Kidney epithelial cell (primary cell): ENCODE data around the gene CFAP100. TPM values are rescaled to one million over a fixed set of nuclear protein-coding genes. Genes with fewer than 3 reads are reported as not detected.
A peak's percentile ranks its signal among the peaks of the same experiment; 100 is the strongest.

Experiments
- DNase-seq: peaks from one replicate; pipeline ENCODE4 v3.0.0-alpha.2; 2010; ENCODE audit warnings: low read depth
- H3K27me3 ChIP-seq: 2 replicates; pipeline ENCODE4 v1.6.0; 2011; ENCODE audit warnings: low read length; ENCODE audit not compliant: control insufficient read depth, insufficient read depth
- H3K36me3 ChIP-seq: 2 replicates; pipeline ENCODE4 v1.5.1; 2011; ENCODE audit warnings: low read length; ENCODE audit not compliant: control insufficient read depth, insufficient read depth
- H3K4me3 ChIP-seq: 2 replicates; pipeline ENCODE4 v1.5.1; 2011; ENCODE audit warnings: low read depth, mild to moderate bottlenecking, control low read depth, low read length
- total RNA-seq: library from RNA; depleted of rRNA; stranded (reverse); fragments of >200 nt; gene quantifications from 2 replicates; pipeline ENCODE4 v1.2.3, GENCODE V29; 2015
- TF ChIP-seq, protein P1 (sequence below): IDR thresholded peaks from 2 replicates; pipeline ENCODE4 v1.5.1; 2011; ENCODE audit warnings: mild to moderate bottlenecking, moderate library complexity, low read length, control low read depth, inconsistent platforms; ENCODE audit not compliant: insufficient read depth, poor library complexity, severe bottlenecking

Gene CFAP100
- total RNA-seq, 1 donor from 2014 or later, result not detected

GRCh38 chr3:126431103-126431534 is 36.4 kb downstream of the CFAP100 start:
- H3K27me3 ChIP-seq, result no peaks in the 10 kb centered on the region
- H3K36me3 ChIP-seq, result no peaks in the 10 kb centered on the region
- TF ChIP-seq, protein P1, sequence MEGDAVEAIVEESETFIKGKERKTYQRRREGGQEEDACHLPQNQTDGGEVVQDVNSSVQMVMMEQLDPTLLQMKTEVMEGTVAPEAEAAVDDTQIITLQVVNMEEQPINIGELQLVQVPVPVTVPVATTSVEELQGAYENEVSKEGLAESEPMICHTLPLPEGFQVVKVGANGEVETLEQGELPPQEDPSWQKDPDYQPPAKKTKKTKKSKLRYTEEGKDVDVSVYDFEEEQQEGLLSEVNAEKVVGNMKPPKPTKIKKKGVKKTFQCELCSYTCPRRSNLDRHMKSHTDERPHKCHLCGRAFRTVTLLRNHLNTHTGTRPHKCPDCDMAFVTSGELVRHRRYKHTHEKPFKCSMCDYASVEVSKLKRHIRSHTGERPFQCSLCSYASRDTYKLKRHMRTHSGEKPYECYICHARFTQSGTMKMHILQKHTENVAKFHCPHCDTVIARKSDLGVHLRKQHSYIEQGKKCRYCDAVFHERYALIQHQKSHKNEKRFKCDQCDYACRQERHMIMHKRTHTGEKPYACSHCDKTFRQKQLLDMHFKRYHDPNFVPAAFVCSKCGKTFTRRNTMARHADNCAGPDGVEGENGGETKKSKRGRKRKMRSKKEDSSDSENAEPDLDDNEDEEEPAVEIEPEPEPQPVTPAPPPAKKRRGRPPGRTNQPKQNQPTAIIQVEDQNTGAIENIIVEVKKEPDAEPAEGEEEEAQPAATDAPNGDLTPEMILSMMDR, result no peak

DNA sequence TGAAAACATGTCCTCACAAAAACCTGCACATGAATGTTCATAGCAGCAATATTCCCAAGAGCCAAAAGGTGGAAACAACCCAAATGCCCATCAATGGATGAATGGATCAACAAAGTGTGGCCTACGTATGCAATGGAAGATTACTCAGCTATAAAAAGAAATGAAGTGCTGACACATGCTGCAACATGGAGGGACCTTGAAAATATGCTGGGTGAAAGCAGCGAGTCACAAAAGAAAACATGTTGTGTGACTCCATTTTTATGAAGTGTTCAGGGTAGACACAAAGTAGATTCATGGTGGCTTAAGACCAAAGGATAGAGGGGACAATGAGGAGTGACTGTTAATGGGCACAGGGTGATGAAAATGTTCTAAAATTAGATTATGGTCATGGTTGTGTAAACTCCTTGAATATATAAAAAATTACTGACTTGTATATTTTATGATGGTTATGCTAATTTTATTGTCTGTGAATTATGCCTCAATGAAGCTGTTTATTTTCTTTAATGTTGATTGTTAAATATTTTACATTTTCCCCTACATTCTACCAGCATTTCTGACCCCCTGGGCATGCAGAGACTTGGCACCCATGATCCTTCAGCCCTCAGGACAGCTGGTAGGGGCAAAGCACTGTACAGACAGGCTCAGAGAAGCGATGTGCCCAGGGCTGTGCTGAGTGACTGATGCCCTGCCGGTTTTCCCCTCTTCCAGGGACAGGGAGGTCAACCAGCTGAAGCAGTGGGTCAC is 37.8 kb downstream of the CFAP100 start:
- peak; percentile 1 for DNase-seq
- no peak overlapping the region for H3K4me3 ChIP-seq
- no peaks in the 10 kb centered on the region for H3K36me3 ChIP-seq
- TF ChIP-seq, protein P1, result no peak
- H3K27me3 ChIP-seq, result no peaks in the 10 kb centered on the region

More at GRCh38 chr3:126431103-126431534, 36.4 kb downstream of the CFAP100 start:
- H3K4me3 ChIP-seq, result no peak overlapping the region
- no peak for DNase-seq

- TF ChIP-seq, protein P1, result no peak
- Histone ChIP-seq H3K4me3 (no peak overlapping the region), H3K27me3 (no peaks in the 10 kb centered on the region), H3K36me3 (no peaks in the 10 kb centered on the region)
- no peak for DNase-seq
Observed at GRCh38 chr3:126433105-126433430, 38.4 kb downstream of the CFAP100 start.

- TF ChIP-seq, protein P1, result no peak
- no peak for DNase-seq
- H3K4me3 ChIP-seq, result no peak overlapping the region
Observed at GRCh38 chr3:126433496-126434263, 39.0 kb downstream of the CFAP100 start.

DNA sequence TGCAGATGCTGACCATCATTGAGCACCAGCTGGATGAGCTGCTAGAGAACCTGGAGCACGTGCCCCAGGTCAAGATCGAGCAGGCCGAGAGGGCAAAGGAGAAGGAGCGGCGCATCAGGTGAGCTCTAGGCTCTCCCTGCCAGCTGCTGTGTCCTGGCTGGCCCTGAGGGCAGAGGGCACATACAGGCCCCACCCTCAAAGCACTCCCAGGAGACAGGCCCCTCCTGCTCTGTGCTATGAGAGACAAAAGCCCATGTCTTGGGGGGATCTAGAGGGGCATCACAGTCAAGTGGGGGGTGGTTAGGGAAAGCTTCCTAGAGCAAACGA is 39.5 kb downstream of the CFAP100 start:
- no peaks in the 10 kb centered on the region for H3K27me3 ChIP-seq
- DNase-seq, result no peak
- no peaks in the 10 kb centered on the region for H3K36me3 ChIP-seq
- TF ChIP-seq, protein P1, result no peak
- H3K4me3 ChIP-seq, result no peak overlapping the region

More at GRCh38 chr3:126433496-126434263, 39.0 kb downstream of the CFAP100 start:
- Histone ChIP-seq H3K36me3 (no peaks in the 10 kb centered on the region), H3K27me3 (no peaks in the 10 kb centered on the region)
